Spinal cord (tissue), 10 donors: Measurements from ENCODE around the gene CDHR1. TPM values are rescaled to one million over a fixed set of nuclear protein-coding genes. Genes with fewer than 3 reads are reported as not detected.

Experiments
- DNase-seq, 6 donors: peaks; one replicate each; pipeline versions ENCODE4 v3.0.0 to v3.0.0-alpha.2; 2013 to 2015; ENCODE audit warnings: low spot score in 6 of 6, low read depth in 4 of 6
- H3K27ac ChIP-seq: one replicate; pipeline ENCODE4 v1.5.1; 2013; ENCODE audit warnings: low read depth, low read length, control low read depth
- H3K27me3 ChIP-seq: one replicate; pipeline ENCODE4 v1.6.1; 2013; ENCODE audit warnings: low read length; ENCODE audit not compliant: control insufficient read depth, insufficient read depth
- H3K36me3 ChIP-seq: one replicate; pipeline ENCODE4 v1.6.1; 2013; ENCODE audit warnings: low read length; ENCODE audit not compliant: control insufficient read depth, insufficient read depth
- H3K4me1 ChIP-seq: one replicate; pipeline ENCODE4 v1.6.1; 2013; ENCODE audit warnings: low read length; ENCODE audit not compliant: control insufficient read depth, insufficient read depth
- H3K4me3 ChIP-seq: one replicate; pipeline ENCODE4 v1.5.1; 2013; ENCODE audit warnings: low read depth, low read length, control low read depth
- H3K9me3 ChIP-seq: one replicate; pipeline ENCODE4 v1.6.1; 2013; ENCODE audit warnings: low read length; ENCODE audit not compliant: control insufficient read depth, insufficient read depth
- WGBS: methylation state at CpG from one replicate; pipeline ENCODE4 v1.1.5; 2013; ENCODE audit warnings: missing lambda C conversion rate; ENCODE audit not compliant: insufficient coverage; 5-methylcytosine and 5-hydroxymethylcytosine counted together
- polyA plus RNA-seq, 2 donors: library from polyadenylated mRNA; unstranded; fragments of 120-200 nt; gene quantifications; one replicate each; pipeline ENCODE4 v1.2.1, GENCODE V29; 2013; ENCODE audit not compliant: insufficient read length in 2 of 2
- total RNA-seq, 2 donors: library from RNA; depleted of rRNA in 1 of 2; stranded (reverse); fragments of 120-200 nt in 1 of 2; fragments of >200 nt in 1 of 2; gene quantifications; one replicate each; pipeline versions ENCODE4 v1.2.3 to v1.2.4, GENCODE V29; 2013 to 2014
- donor health status: healthy.

The CDHR1 gene
- total and polyA plus RNA-seq, 4 donors: 4.7 to 14.1 (median 8.3) TPM

DNA sequence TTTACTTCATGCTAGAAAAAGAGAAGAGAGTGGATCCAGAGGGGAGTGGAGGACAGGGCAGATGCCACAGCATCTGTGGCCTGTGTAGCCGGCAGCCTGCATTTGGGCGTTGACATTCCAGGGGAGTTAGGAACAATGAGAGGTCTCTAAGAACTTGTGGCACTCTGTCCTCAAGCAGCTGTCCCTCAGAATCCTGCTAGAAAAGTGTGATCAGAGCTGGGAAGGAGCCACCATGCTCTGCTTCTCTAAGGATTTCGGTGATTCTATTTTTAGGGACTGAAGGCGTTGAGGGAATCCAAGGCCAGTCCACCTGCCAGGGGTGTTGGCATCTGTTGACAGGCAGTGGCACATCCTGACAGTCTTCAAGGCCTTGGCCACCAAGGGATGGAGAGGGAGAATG lies 23.4 kb downstream of the CDHR1 start:
- H3K36me3 ChIP-seq: peaks cover 5% of the 10 kb centered on the region
- DNase-seq: no peak
- H3K27me3 ChIP-seq: no peaks in the 10 kb centered on the region
- no peaks in the 10 kb centered on the region for H3K9me3 ChIP-seq
- WGBS: 97% methylated on average over 4 of the region's 4 CpGs
- H3K4me3 ChIP-seq: no peak overlapping the region
- H3K27ac ChIP-seq: no peak overlapping the region
- H3K4me1 ChIP-seq: peaks cover 4% of the 10 kb centered on the region

DNA sequence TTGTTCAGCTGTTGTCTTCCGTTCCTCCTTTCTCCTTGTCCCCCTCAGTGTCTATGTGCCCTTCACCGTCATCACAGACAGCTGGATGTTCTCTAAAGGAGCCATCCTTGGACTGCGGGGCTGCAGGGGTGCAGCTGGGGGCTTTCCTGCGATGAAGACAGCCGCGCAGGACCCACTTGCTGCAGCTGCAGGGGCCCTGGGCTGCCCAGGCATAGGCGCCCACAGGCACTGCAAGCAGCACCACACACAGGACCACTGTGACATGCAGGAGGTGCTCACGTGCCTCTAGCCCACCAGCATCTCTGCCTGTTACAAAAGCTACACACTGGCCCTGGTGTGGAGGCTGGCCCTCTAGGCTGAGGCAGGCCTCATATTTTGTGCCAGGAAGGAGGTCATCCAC lies 27.6 kb downstream of the CDHR1 start:
- 80% methylated on average over 8 of the region's 8 CpGs for WGBS
- H3K27me3 ChIP-seq: no peaks in the 10 kb centered on the region
- DNase-seq: no peak
- no peak overlapping the region for H3K4me3 ChIP-seq
- no peaks in the 10 kb centered on the region for H3K4me1 ChIP-seq
- H3K36me3 ChIP-seq: no peaks in the 10 kb centered on the region
- H3K27ac ChIP-seq: no peak overlapping the region
- H3K9me3 ChIP-seq: no peaks in the 10 kb centered on the region

DNA sequence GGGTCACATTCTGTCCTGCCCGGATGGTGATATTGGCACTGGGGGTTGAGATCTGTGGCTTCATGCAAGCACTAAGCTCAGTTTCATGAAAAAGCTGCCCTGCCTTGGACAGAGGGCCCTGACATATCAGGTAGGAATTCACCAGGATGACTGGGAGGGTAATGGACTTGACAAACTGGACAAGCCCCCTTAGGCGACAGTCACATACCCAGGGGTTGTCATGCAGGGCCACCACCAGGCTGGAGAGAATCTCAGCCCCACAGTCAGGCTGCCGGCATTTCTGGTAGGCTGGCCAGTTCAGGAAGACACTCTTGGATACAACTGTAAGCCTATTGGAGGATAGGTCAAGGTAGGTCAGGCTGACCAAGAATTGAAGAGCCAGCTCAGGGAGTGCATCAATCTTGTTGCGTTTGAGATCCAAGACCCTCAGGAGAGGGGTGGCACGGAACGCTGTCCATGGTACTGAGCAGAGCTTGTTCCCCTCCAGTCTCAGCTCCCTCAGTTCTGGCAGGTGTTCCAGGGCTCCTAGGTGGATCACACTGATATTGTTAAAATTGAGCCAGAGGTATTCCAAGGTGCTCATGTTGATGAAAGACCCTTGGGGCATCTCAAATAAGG lies 30.2 kb downstream of the CDHR1 start:
- WGBS: 58% methylated on average over 6 of the region's 6 CpGs
- Histone ChIP-seq H3K4me3 (no peak overlapping the region), H3K27ac (no peak overlapping the region), H3K27me3 (no peaks in the 10 kb centered on the region), H3K9me3 (no peaks in the 10 kb centered on the region), H3K4me1 (no peaks in the 10 kb centered on the region), H3K36me3 (no peaks in the 10 kb centered on the region)
- peak in 1 of 6 donors; percentile 34 for DNase-seq

DNA sequence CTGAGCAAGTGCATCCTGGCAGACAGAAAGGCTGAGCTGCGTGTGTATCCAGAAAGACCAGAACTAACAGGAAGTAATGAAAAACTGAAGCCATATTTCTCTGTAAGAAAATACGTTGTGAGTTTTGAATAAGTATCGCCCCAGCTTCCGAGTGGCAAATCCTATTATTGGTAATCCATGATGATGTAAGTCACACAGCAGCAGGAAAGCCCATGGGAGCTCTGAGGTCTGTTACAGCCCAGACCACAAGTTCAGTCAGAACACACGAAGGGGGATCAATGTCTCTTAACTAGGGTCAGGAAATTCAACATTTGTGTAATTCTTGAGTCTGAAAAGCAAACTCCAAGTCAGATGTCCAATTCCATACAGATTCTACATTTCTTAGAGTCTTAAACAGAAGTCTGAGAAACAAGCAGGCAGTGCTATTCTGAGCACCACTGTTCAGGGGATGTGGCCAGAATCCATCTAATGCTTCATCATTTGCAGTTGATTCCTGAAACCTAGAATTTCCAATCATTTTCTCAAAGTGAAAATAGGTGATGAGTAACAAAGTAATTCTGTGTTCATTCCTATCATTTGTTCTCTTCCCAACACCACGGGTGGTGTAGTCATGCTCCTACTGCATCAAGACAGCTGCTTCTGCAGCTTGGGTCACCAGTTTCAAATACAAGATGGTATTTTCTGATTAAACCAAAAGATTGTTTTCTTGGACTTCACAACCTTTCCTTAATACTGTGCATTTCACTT lies 31.3 kb downstream of the CDHR1 start, which contains the start of gene LRIT2:
LRIT2 (minus strand) TSS at position 118 of the 747 bp plus-strand sequence; CDS start at position 94, 24 bp downstream.
- H3K27me3 ChIP-seq: no peaks in the 10 kb centered on the region
- H3K4me3 ChIP-seq: no peak within 1 kb of the TSS
- H3K27ac ChIP-seq: no peak within 1 kb of the TSS
- WGBS: 55% methylated on average over 4 of the region's 6 CpGs
- H3K9me3 ChIP-seq: no peaks in the 10 kb centered on the region
- no peaks in the 10 kb centered on the region for H3K36me3 ChIP-seq
- no peaks in the 10 kb centered on the region for H3K4me1 ChIP-seq
- peak in 1 of 6 donors; percentile 20 for DNase-seq

DNA sequence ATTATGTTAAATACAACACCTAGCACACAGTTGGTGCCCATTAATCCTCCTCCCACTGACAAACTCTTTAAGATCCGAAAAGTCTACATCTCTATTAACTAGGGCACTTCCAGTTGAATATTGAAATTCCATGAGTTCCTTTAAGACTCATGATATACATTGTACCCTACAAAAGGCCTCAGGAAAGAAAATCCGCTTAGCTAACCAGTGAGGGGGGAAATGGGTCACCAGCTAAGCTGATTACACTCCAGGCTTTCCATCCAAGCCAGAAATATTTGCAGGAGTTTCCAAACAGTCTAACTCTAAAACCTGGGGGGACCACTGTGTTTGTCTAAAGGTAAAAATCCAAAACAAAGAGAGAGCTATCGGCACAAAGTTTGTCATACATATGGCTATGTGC lies 32.3 kb downstream of the CDHR1 start:
- Histone ChIP-seq H3K9me3 (no peaks in the 10 kb centered on the region), H3K36me3 (no peaks in the 10 kb centered on the region), H3K4me3 (no peak overlapping the region), H3K27me3 (no peaks in the 10 kb centered on the region), H3K4me1 (no peaks in the 10 kb centered on the region), H3K27ac (no peak overlapping the region)
- WGBS: 80% methylated on average over 1 of the region's 3 CpGs
- DNase-seq: no peak

DNA sequence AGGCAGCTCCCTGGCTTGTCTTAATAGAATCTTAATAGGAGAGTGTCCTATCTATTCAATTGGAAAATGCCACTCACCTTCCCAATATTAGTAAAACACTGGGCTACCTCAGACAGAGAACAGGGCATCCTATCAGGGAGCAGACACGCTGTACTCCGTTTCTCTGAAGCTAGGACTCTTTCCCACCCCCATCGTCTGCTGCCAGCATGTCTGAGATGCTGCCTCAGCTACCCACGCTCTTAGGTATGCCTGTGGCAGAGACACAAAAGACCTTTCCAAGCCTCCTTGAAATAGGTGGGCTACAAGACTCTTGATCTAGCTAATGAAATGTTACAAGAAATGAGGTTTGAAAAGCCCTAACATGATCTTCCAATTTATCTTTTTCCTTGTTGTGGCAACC lies 33.5 kb downstream of the CDHR1 start:
- H3K4me3 ChIP-seq: no peak overlapping the region
- no peaks in the 10 kb centered on the region for H3K9me3 ChIP-seq
- no peaks in the 10 kb centered on the region for H3K27me3 ChIP-seq
- no peak overlapping the region for H3K27ac ChIP-seq
- no peaks in the 10 kb centered on the region for H3K4me1 ChIP-seq
- DNase-seq: no peak
- WGBS: 94% methylated on average over 3 of the region's 4 CpGs
- no peaks in the 10 kb centered on the region for H3K36me3 ChIP-seq

DNA sequence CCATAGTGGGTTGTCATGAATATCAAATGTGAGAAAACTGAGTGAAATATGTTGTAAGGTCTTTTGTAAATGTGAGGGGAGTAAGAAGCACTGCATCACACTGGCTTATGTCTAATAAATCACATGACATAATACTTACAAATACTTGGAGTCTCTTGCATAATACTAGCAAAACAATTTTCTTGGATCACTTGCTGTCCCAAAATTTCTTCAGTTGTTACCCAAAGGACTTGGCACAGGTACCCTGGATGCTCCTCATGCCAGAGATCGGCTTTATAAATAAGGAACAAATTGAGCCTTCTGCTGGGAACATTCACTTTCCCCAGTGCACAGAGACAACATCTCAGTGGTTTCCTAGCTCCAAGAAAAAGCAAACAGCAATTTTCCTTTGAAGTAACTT lies 36.0 kb downstream of the CDHR1 start:
- DNase-seq: no peak
- 62% methylated on average over 1 of the region's 1 CpG for WGBS
- H3K36me3 ChIP-seq: no peaks in the 10 kb centered on the region
- H3K9me3 ChIP-seq: no peaks in the 10 kb centered on the region
- no peak overlapping the region for H3K4me3 ChIP-seq
- no peaks in the 10 kb centered on the region for H3K4me1 ChIP-seq
- no peak overlapping the region for H3K27ac ChIP-seq
- H3K27me3 ChIP-seq: no peaks in the 10 kb centered on the region

DNA sequence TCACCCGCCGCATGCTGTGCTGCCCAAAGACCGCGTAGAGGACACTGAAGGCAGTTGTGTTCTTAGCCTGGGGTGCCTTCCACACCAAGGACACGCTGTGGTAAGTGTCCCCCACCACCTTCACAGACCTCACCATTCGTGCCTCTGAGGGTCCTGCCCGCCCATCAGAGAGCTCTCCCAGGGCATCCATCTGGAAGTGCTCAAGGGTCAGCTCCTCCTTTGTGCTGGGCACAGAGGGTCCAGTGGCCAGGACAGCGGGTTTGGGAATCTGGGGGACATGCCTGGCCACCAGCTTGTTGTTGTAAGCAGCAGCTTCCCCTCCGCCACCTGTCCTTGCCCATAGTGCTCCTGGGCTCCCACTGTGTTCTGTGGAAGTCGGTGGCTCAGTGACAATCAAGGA lies 38.0 kb downstream of the CDHR1 start:
- Histone ChIP-seq H3K9me3 (no peaks in the 10 kb centered on the region), H3K27me3 (peaks cover under 1% of the 10 kb centered on the region), H3K36me3 (no peaks in the 10 kb centered on the region), H3K4me3 (no peak overlapping the region), H3K4me1 (no peaks in the 10 kb centered on the region), H3K27ac (no peak overlapping the region)
- WGBS: 89% methylated on average over 10 of the region's 10 CpGs
- no peak for DNase-seq

DNA sequence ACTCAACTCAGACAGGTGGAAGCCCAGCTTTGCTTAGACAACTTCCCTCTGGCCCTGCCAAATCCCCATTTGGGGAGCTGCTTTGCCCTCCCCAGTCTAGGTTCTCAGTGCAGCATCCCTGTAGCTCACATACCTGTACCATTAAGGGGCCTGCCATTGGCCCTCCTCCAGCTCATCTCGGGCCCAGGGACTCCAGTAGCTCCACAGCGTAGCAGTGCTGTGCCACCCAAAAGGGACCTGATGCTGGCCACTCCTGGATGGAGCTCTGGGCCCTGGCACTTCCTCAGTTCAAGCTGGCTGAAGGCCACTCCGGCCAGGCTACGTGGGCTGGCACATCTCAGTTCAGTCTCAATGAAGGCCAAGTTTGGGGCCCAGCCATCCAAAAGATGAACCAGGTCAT lies 39.6 kb downstream of the CDHR1 start:
- Histone ChIP-seq H3K9me3 (no peaks in the 10 kb centered on the region), H3K4me1 (no peaks in the 10 kb centered on the region), H3K36me3 (no peaks in the 10 kb centered on the region), H3K27ac (no peak overlapping the region), H3K27me3 (peaks cover 4% of the 10 kb centered on the region), H3K4me3 (no peak overlapping the region)
- WGBS: 85% methylated on average over 4 of the region's 4 CpGs
- DNase-seq: no peak

DNA sequence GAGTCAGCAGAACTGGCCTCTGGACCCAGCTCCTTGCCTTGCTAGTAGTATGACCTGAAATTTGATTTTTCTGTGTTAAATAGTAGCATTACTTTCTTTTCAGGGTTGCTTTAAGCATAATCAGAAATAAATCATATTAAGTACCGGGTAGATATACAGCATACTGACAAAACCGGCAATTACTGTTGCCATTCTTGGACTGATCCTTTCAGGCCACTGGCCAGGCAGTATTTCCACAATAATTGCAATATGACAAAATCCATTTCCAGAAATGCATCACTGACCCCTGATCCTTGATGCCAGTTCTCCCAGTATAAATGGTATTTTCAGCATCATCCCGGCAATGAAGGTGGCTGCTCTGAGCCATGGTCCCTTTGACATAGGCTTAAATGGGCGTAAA lies 40.1 kb downstream of the CDHR1 start:
- Histone ChIP-seq H3K4me3 (no peak overlapping the region), H3K4me1 (no peaks in the 10 kb centered on the region), H3K27me3 (peaks cover 4% of the 10 kb centered on the region), H3K36me3 (no peaks in the 10 kb centered on the region), H3K9me3 (no peaks in the 10 kb centered on the region), H3K27ac (no peak overlapping the region)
- DNase-seq: no peak
- 85% methylated on average over 4 of the region's 4 CpGs for WGBS
